RWPE1 (cell line): ENCODE results near the gene PPM1F.

Experiments used
- CTCF ChIA-PET: fragments of 350-600 bp; sonication (Branson Sonifier 250); formaldehyde crosslinking; extraction: SDS; loops from one replicate; lab custom pipeline; 2021; lab: Yijun Ruan, JAX
- POLR2A ChIA-PET: fragments of 400-600 bp; formaldehyde crosslinking; extraction: SDS; loops from one replicate; lab custom pipeline; 2020; ENCODE audit warnings: antibody characterized with exemption; ENCODE audit not compliant: low non-redundant PET; lab: Yijun Ruan, JAX
- DNase-seq: peaks from one replicate; pipeline ENCODE4 v3.0.0; 2012; ENCODE audit warnings: low spot score
- H3K27ac ChIP-seq: fragments of 450-650 bp; 2 replicates; pipeline ENCODE4 v1.5.1; 2017
- CTCF ChIP-seq: fragments of 450-650 bp; conservative IDR thresholded peaks from 2 replicates; pipeline ENCODE4 v1.5.1; 2017; ENCODE audit warnings: low read depth, mild to moderate bottlenecking

Gene PPM1F

DNA sequence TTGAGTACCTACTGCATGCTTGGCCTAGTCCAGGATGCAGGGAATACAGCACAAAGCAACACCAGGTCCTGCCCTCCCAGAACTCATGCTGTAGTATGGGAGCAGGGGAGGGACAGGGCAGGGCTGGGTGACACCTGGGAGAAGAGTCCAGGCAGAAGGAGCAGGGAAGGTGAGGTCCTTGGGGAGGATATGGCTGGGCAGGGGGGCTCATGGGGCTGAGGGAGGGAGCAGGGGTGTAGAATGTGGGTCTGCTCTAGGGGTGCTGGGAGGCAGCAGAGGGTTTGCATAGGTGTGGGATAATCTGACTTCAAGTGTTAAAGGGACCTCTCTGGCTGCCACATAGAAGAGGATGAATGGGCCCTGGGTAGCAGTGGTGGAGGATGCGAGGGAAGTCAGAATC is 25.2 kb upstream of the PPM1F start:
- TF ChIP-seq CTCF, result no peak
- ChIA-PET POLR2A (no interaction called here), CTCF (no interaction called here)
- peak overlapping the region; percentile 6; the same call in 1 of the 2 replicates for H3K27ac ChIP-seq
- DNase-seq, result no peak

GRCh38 chr22:21975854-21976345 is 23.3 kb upstream of the PPM1F start:
- TF ChIP-seq CTCF, result no peak
- no peak for DNase-seq
- CTCF ChIA-PET, result no interaction called here
- POLR2A ChIA-PET, result no interaction called here
- no peak overlapping the region for H3K27ac ChIP-seq

DNA sequence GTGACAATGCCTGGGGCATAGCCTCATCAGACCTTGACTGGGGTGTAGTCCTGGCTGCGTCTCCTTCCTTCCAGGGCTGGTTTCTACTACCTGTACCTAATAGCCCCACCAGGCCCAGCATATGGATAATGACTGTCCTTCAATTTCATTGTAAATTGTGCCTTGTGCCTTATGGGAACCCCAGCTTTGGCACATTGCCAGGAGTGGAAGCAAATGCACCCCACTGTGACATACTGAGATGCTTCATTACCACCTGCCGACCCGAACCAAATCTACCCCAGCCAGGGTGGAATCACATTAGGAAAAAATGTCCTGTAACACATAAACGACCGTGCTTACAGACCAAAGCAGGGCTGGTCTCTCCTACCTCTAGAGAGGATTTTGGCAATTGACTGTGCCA is 22.6 kb upstream of the PPM1F start:
- no peak overlapping the region for H3K27ac ChIP-seq
- no peak for DNase-seq
- no peak for TF ChIP-seq CTCF
- ChIA-PET POLR2A (no interaction called here), CTCF (no interaction called here)

DNA sequence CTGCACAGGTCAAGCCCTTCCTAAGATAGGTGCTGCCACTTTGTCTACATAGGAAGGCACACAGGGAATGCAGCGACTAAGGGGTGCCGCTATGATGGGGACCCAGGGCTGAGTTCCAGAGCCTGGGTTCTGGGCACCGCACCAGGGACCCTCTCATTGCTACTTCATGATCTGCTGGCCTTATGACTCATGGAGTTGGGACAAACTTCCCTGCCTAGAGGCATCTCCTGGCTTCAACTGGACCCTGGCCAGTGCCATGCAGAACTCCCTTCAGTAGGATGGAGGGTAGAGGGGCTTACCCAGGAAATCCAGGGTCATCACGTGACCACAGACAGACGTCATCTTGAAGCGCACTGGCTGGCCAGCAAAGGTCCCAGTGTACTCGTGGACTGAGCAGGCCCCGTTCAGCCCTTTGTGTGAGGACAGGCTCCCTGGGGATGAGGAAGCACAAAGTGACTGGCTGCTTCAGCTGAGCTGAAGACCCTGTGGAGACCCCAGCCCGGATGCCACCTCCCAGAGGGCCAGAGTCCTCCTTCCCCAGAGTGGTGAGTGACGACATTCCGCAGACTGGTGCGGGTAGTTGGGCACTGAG is 21.5 kb upstream of the PPM1F start:
- ChIA-PET CTCF (no interaction called here), POLR2A (no interaction called here)
- no peak overlapping the region for H3K27ac ChIP-seq
- DNase-seq, result no peak
- TF ChIP-seq CTCF, result no peak

DNA sequence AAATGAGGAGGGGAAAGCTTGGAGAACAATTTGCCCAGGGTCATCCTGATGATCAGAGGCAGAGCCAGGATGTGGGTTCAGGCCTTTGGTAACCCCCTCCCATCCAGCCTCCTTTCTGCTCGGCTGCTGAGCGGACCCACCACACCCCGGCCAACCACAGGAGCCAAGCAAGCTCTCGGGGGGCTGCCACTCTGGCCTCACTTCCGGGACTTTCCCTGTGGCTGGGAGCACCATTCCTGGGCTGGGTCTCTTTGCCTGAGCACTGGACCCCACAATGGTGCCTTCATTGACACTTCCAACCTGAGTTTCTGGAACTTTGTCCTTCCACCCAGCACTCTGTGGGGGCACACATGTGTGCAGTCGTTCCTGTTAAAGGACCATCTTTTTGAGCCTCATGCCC is 20.2 kb upstream of the PPM1F start:
- ChIA-PET POLR2A (no interaction called here), CTCF (interaction anchor here (0.6 to 1.3 kb wide), 8 partner anchors 9 to 1620 kb away, joined by 3 to 4 read pairs (median 3); no protein-coding TSS in a partner anchor)
- DNase-seq, result no peak
- TF ChIP-seq CTCF, result no peak
- no peak overlapping the region for H3K27ac ChIP-seq

DNA sequence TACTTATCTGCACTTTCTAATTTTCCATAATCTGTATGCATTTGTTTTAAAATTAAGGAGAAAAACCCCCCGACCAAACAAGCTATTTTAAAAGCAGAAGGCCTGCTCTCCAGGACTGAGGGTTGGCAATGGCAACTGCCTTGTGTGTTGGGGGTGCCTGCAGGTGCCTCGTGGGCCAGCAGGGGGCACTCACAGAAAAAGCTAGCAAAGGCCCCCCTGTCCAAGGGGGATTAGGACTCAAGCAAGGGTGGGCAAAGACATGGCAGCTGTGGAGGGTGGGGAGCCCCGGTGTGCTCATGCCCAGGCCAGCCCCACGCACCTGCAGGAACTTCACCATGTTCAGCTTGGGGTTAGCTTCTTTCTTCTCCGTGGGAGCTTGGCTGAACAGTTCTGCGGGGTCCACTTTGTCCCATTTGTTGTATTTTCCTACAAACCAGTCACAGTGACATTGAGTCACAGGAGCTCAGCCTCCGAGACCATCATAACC is 19.7 kb upstream of the PPM1F start:
- CTCF ChIA-PET, result interaction anchor here (0.6 to 1.3 kb wide), 11 partner anchors 8 to 1620 kb away, joined by 3 to 6 read pairs (median 3); no protein-coding TSS in a partner anchor
- no peak overlapping the region for H3K27ac ChIP-seq
- POLR2A ChIA-PET, result no interaction called here
- peak; percentile 81 for TF ChIP-seq CTCF
- DNase-seq, result no peak
